OCI-LY1 (cell line): ENCODE measurements around the gene PTPMT1.

Source experiments
- H2AFZ ChIP-seq: fragments of 200-600 bp; sonication (generic), shearing (Covaris generic); 2 replicates; pipeline ENCODE4 v1.6.0; 2014; ENCODE audit warnings: antibody characterized with exemption, mild to moderate bottlenecking, low read length
- H3F3A ChIP-seq: fragments of 200-600 bp; sonication (generic), shearing (Covaris generic); 2 replicates; pipeline ENCODE4 v1.6.0; 2014; ENCODE audit warnings: mild to moderate bottlenecking, antibody characterized with exemption, low read length, moderate library complexity; ENCODE audit not compliant: insufficient read depth
- H3K27ac ChIP-seq: fragments of 200-600 bp; sonication (generic); 2 replicates; pipeline ENCODE4 v1.5.1; 2014; ENCODE audit warnings: low read length, mixed run types, mild to moderate bottlenecking, low read depth; ENCODE audit not compliant: poor library complexity, severe bottlenecking
- H3K27me3 ChIP-seq: fragments of 200-600 bp; sonication (generic); 2 replicates; pipeline ENCODE4 v1.6.0; 2014; ENCODE audit warnings: antibody characterized with exemption, mild to moderate bottlenecking, low read length, moderate library complexity; ENCODE audit not compliant: insufficient read depth
- H3K36me3 ChIP-seq: fragments of 200-600 bp; sonication (generic); 2 replicates; pipeline ENCODE4 v1.6.1; 2014; ENCODE audit warnings: mild to moderate bottlenecking, antibody characterized with exemption, low read length, moderate library complexity, mixed read lengths; ENCODE audit not compliant: insufficient read depth
- H3K4me1 ChIP-seq: fragments of 200-600 bp; sonication (generic); 2 replicates; pipeline ENCODE4 v1.5.1; 2014; ENCODE audit warnings: mild to moderate bottlenecking, low read length, moderate library complexity; ENCODE audit not compliant: insufficient read depth, severe bottlenecking
- H3K4me2 ChIP-seq: fragments of 200-600 bp; sonication (generic), shearing (Covaris generic); 2 replicates; pipeline ENCODE4 v1.6.1; 2014; ENCODE audit warnings: low read length
- H3K4me3 ChIP-seq: fragments of 200-600 bp; sonication (generic); 2 replicates; pipeline ENCODE4 v1.5.1; 2014; ENCODE audit warnings: low read length, low read depth, mild to moderate bottlenecking, mixed read lengths; ENCODE audit not compliant: poor library complexity, severe bottlenecking
- H3K79me2 ChIP-seq: fragments of 200-600 bp; shearing (Covaris generic); 2 replicates; pipeline ENCODE4 v1.6.1; 2016; ENCODE audit warnings: mixed run types, low read length, mixed read lengths; ENCODE audit not compliant: insufficient read depth
- H3K9ac ChIP-seq: fragments of 200-600 bp; sonication (generic), shearing (Covaris generic); 2 replicates; pipeline ENCODE4 v1.6.1; 2014; ENCODE audit warnings: mild to moderate bottlenecking, low read length, mixed read lengths
- H3K9me2 ChIP-seq: fragments of 200-600 bp; sonication (generic), shearing (Covaris generic); 2 replicates; pipeline ENCODE4 v1.6.1; 2014; ENCODE audit warnings: low read depth, mild to moderate bottlenecking, low read length, mixed read lengths
- H3K9me3 ChIP-seq: fragments of 200-600 bp; shearing (Covaris generic); 2 replicates; pipeline ENCODE4 v1.6.1; 2014; ENCODE audit warnings: low read length, mixed read lengths
- H4K20me1 ChIP-seq: fragments of 200-600 bp; sonication (generic), shearing (Covaris generic); 2 replicates; pipeline ENCODE4 v1.6.0; 2016; ENCODE audit warnings: mild to moderate bottlenecking, low read length; ENCODE audit not compliant: insufficient read depth
- CTCF ChIP-seq: fragments of 200-600 bp; sonication (generic), shearing (Covaris generic); IDR thresholded peaks from 2 replicates; pipeline ENCODE4 v1.5.1; 2017; ENCODE audit warnings: mild to moderate bottlenecking, antibody characterized with exemption, low read length, moderate library complexity, mixed read lengths
- EZH2 ChIP-seq: fragments of 200-600 bp; sonication (generic), shearing (Covaris generic); IDR thresholded peaks from 2 replicates; pipeline ENCODE4 v1.8.0; 2017; ENCODE audit warnings: borderline replicate concordance, mixed run types, mild to moderate bottlenecking, antibody characterized with exemption, low read length, moderate library complexity, mixed read lengths

The PTPMT1 gene

GRCh38 chr11:47592251-47592650 is 26.9 kb downstream of the PTPMT1 start:
- no peaks in the 10 kb centered on the region for H3K9me3 ChIP-seq
- H4K20me1 ChIP-seq = no peaks in the 10 kb centered on the region
- H3K9me2 ChIP-seq = no peaks in the 10 kb centered on the region
- TF ChIP-seq CTCF (no peak), EZH2 (no peak)
- no peaks in the 10 kb centered on the region for H3K36me3 ChIP-seq
- H3K27ac ChIP-seq = no peak overlapping the region
- H3K9ac ChIP-seq = no peak overlapping the region
- no peak overlapping the region for H2AFZ ChIP-seq
- no peaks in the 10 kb centered on the region for H3F3A ChIP-seq
- H3K4me1 ChIP-seq = no peaks in the 10 kb centered on the region
- no peak overlapping the region for H3K4me2 ChIP-seq
- H3K79me2 ChIP-seq = no peaks in the 10 kb centered on the region
- H3K4me3 ChIP-seq = no peak overlapping the region
- peaks cover 4% of the 10 kb centered on the region; the same call in 1 of the 2 replicates for H3K27me3 ChIP-seq

- H3K4me3 ChIP-seq = no peak overlapping the region
- H3K4me2 ChIP-seq = no peak overlapping the region
- H3K9me2 ChIP-seq = no peaks in the 10 kb centered on the region
- H3K27me3 ChIP-seq = peaks cover 4% of the 10 kb centered on the region; the same call in 1 of the 2 replicates
- H3K4me1 ChIP-seq = no peaks in the 10 kb centered on the region
- no peak overlapping the region for H3K27ac ChIP-seq
- no peak overlapping the region for H2AFZ ChIP-seq
- no peaks in the 10 kb centered on the region for H3K36me3 ChIP-seq
- no peak for TF ChIP-seq EZH2
- no peak for TF ChIP-seq CTCF
- no peaks in the 10 kb centered on the region for H3K79me2 ChIP-seq
- no peaks in the 10 kb centered on the region for H3K9me3 ChIP-seq
- H4K20me1 ChIP-seq = no peaks in the 10 kb centered on the region
- no peak overlapping the region for H3K9ac ChIP-seq
- H3F3A ChIP-seq = no peaks in the 10 kb centered on the region
Measured at GRCh38 chr11:47592970-47593369, 27.6 kb downstream of the PTPMT1 start.

GRCh38 chr11:47593492-47593933 is 28.1 kb downstream of the PTPMT1 start:
- no peaks in the 10 kb centered on the region for H3K9me2 ChIP-seq
- peaks cover 4% of the 10 kb centered on the region; the same call in 1 of the 2 replicates for H3K27me3 ChIP-seq
- no peak overlapping the region for H3K9ac ChIP-seq
- H3K4me1 ChIP-seq = no peaks in the 10 kb centered on the region
- no peaks in the 10 kb centered on the region for H3K36me3 ChIP-seq
- no peaks in the 10 kb centered on the region for H4K20me1 ChIP-seq
- no peaks in the 10 kb centered on the region for H3K9me3 ChIP-seq
- H3K4me2 ChIP-seq = no peak overlapping the region
- H3K27ac ChIP-seq = no peak overlapping the region
- H3K79me2 ChIP-seq = no peaks in the 10 kb centered on the region
- no peak overlapping the region for H2AFZ ChIP-seq
- TF ChIP-seq CTCF (no peak), EZH2 (no peak)
- no peaks in the 10 kb centered on the region for H3F3A ChIP-seq
- H3K4me3 ChIP-seq = no peak overlapping the region
